Nephron progenitor cell (in vitro differentiated cells): Measurements from ENCODE around the gene USF1.

Source experiments
- DNase-seq: peaks from one replicate; pipeline ENCODE4 v3.0.0; 2021
- H3K27ac Mint-ChIP-seq: 2 replicates; pipeline ENCODE4 v1.8.0; 2021; ENCODE audit warnings: mild to moderate bottlenecking, moderate library complexity, mixed read lengths
- H3K27me3 Mint-ChIP-seq: 2 replicates; pipeline ENCODE4 v1.8.0; 2021; ENCODE audit warnings: mild to moderate bottlenecking, low read depth, mixed read lengths; ENCODE audit not compliant: poor library complexity
- H3K36me3 Mint-ChIP-seq: 2 replicates; pipeline ENCODE4 v1.8.0; 2021; ENCODE audit warnings: low read depth, mixed read lengths
- H3K4me1 Mint-ChIP-seq: 2 replicates; pipeline ENCODE4 v1.8.0; 2021; ENCODE audit warnings: mixed read lengths
- H3K4me3 Mint-ChIP-seq: 2 replicates; pipeline ENCODE4 v1.8.0; 2021; ENCODE audit warnings: mild to moderate bottlenecking, moderate library complexity, mixed read lengths
- H3K9me3 Mint-ChIP-seq: 2 replicates; pipeline ENCODE4 v1.8.0; 2021; ENCODE audit warnings: mild to moderate bottlenecking, moderate library complexity, mixed read lengths
- TF ChIP-seq, protein P1 (sequence below): fragments of 200-600 bp; sonication (generic); IDR thresholded peaks from 2 replicates; pipeline ENCODE4 v1.5.0; 2021; ENCODE audit warnings: antibody characterized with exemption

The USF1 gene

DNA sequence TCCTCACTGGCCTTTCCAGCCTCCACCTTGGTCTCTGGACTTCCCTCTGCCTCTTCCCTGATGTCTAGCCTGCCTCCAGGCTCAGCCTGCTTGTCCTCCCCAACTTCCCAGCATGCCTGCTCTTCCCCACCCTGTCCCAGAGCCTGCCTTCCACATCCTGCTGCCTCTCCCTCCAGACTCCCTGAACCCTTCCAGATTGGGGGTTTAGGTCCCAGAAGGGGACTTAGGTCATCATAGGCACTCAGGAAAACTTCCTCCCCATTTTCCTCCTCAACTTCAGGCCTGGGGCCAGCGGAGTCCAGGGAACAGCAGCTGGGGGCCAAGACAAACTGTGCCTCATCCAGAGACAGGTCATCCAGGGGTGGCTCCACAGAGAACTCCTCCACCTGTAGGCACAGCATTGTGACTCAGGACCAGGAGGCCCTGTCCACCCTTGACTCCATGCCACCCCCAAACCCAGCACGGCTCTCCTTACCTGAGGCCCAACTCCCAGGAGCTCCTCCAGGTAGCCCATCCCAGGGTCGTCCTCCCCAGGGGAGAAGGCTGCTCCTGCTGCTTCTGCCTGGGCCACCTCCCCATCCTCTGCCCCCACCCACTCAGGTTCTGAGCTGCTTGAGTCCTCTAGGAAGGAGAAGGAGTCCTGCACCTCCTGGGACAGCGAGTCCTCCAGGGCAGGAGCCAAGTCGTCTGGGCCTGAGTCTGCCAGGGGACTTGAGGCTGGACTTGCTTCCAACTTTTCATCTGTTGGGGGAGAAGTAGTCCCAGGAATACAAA is 3.4 kb upstream of the USF1 start:
- TF ChIP-seq, protein P1, sequence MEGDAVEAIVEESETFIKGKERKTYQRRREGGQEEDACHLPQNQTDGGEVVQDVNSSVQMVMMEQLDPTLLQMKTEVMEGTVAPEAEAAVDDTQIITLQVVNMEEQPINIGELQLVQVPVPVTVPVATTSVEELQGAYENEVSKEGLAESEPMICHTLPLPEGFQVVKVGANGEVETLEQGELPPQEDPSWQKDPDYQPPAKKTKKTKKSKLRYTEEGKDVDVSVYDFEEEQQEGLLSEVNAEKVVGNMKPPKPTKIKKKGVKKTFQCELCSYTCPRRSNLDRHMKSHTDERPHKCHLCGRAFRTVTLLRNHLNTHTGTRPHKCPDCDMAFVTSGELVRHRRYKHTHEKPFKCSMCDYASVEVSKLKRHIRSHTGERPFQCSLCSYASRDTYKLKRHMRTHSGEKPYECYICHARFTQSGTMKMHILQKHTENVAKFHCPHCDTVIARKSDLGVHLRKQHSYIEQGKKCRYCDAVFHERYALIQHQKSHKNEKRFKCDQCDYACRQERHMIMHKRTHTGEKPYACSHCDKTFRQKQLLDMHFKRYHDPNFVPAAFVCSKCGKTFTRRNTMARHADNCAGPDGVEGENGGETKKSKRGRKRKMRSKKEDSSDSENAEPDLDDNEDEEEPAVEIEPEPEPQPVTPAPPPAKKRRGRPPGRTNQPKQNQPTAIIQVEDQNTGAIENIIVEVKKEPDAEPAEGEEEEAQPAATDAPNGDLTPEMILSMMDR: no peak
- no peak overlapping the region for H3K27ac Mint-ChIP-seq

DNA sequence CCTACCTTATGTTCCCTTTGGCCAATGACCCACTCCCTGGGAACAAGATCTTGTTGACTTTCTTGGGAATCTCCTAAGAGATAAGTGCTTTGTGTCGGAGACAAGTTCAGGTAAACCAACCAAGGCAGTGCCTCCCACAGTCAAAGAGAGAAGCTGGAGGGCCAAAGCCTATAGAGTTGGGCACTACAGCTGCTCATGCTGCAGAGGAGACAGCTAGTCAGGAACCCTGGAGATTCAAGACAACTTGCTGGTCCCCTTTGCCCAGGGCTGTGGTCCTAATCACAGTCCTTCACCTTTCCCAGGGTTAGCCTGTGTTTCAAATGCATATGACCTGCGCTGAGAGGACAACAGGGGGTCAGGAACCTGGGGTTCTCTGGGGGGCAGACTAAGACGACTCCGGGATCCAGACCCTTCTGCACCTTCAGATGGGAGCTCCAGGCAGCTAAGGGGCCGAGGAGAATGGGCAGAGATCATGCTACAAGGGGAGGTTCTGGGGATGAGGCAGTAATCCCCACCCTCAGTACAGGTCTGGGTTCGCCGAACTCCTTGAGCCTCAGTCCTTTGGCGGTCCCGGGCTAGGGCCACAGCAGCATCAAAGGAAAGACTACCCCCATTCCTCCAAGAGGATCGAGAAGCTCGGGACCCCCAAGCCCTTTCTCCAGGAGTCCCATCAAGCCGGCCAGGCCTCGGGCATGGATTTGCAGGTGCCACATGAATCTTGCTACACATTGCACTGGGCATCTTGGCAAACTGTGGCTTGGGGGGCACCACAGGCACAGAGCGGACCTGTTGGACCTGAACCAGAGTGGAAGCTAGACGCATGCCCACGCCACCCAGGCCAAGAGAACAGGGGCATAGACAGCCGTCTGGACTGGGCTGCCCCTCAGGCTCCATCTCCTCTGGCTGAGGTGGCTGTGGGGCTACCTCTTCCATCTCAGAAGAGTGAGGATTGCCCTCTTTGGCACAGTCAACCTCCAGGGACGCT is 2.0 kb upstream of the USF1 start:
- DNase-seq: no peak
- Mint-ChIP-seq H3K4me1 (peaks cover 25% of the 10 kb centered on the region), H3K4me3 (peak overlapping the region; percentile 36), H3K9me3 (peaks cover 43% of the 10 kb centered on the region), H3K36me3 (peaks cover 31% of the 10 kb centered on the region), H3K27ac (no peak overlapping the region), H3K27me3 (peaks cover 32% of the 10 kb centered on the region)
- TF ChIP-seq, protein P1: no peak

More for the DNA sequence above, 3.4 kb upstream of the USF1 start:
- Mint-ChIP-seq H3K36me3 (peaks cover 26% of the 10 kb centered on the region), H3K27me3 (peaks cover 38% of the 10 kb centered on the region), H3K4me1 (peaks cover 20% of the 10 kb centered on the region), H3K4me3 (peak overlapping the region; percentile 31), H3K9me3 (peaks cover 43% of the 10 kb centered on the region)
- DNase-seq: no peak

- DNase-seq: no peak
- Mint-ChIP-seq H3K27ac (no peak overlapping the region), H3K4me1 (peaks cover 28% of the 10 kb centered on the region), H3K36me3 (peaks cover 41% of the 10 kb centered on the region), H3K9me3 (peaks cover 43% of the 10 kb centered on the region), H3K27me3 (peaks cover 32% of the 10 kb centered on the region), H3K4me3 (peak overlapping the region; percentile 97)
- TF ChIP-seq, protein P1: no peak
Observed at GRCh38 chr1:161046605-161047228, 940 bp upstream of the USF1 start.

GRCh38 chr1:161044908-161045735 is 655 bp downstream of the USF1 start:
- H3K27me3 Mint-ChIP-seq: peaks cover 29% of the 10 kb centered on the region
- peak; percentile 62 for DNase-seq
- peaks cover 55% of the 10 kb centered on the region for H3K36me3 Mint-ChIP-seq
- peaks cover 43% of the 10 kb centered on the region for H3K9me3 Mint-ChIP-seq
- H3K27ac Mint-ChIP-seq: peak overlapping the region; percentile 100
- TF ChIP-seq, protein P1: no peak
- H3K4me3 Mint-ChIP-seq: peak overlapping the region; percentile 97
- H3K4me1 Mint-ChIP-seq: peaks cover 28% of the 10 kb centered on the region

DNA sequence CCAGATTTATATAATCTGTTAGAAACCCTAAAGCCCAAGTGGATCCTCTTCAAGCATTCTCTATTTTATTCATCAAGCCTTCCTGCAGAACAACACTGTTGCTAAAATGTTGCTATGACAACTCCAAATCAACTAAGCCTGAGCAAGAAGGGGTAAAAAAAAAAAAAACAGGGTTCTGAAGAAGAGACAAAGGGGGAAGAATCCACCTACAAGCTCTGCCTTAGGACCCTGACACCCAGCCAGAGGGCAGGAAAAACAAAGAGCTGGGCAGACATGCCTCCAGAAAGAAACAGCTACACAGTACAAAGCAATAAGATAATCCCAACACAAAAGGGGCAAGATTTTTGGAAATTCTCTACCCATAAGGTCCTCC is 1.3 kb downstream of the USF1 start:
- Mint-ChIP-seq H3K9me3 (peaks cover 38% of the 10 kb centered on the region), H3K27ac (peak overlapping the region; percentile 97)
- no peak for DNase-seq

More for the DNA sequence above, 1.3 kb downstream of the USF1 start:
- Mint-ChIP-seq H3K27me3 (peaks cover 29% of the 10 kb centered on the region), H3K4me3 (peak overlapping the region; percentile 97), H3K36me3 (peaks cover 61% of the 10 kb centered on the region), H3K4me1 (peaks cover 28% of the 10 kb centered on the region)
- TF ChIP-seq, protein P1: no peak
